Sigmoid colon (tissue), 7 donors: ENCODE results near the gene FASN. TPM values are rescaled to one million over a fixed set of nuclear protein-coding genes. Genes with fewer than 3 reads are reported as not detected.

ENCODE experiments used
- DNase-seq: peaks from one replicate; pipeline ENCODE4 v3.0.0-alpha.2; 2019
- H3K27ac ChIP-seq, 4 donors: fragments of 200-600 bp; sonication (generic); one replicate each; pipeline ENCODE4 v1.5.1; 2016 to 2019; ENCODE audit warnings: mild to moderate bottlenecking in 1 of 4
- H3K27me3 ChIP-seq, 3 donors: fragments of 200-600 bp; sonication (generic); one replicate each; pipeline ENCODE4 v1.5.1; 2019; ENCODE audit warnings: mild to moderate bottlenecking in 1 of 3
- H3K36me3 ChIP-seq, 4 donors: fragments of 200-600 bp; sonication (generic); one replicate each; pipeline ENCODE4 v1.5.1; 2016 to 2019
- H3K4me1 ChIP-seq, 4 donors: fragments of 200-600 bp; sonication (generic); one replicate each; pipeline ENCODE4 v1.5.1; 2017 to 2019
- H3K4me3 ChIP-seq, 4 donors: fragments of 200-600 bp; sonication (generic); one replicate each; pipeline ENCODE4 v1.5.1; 2017 to 2019; ENCODE audit warnings: mild to moderate bottlenecking in 2 of 4, moderate library complexity in 1 of 4
- H3K9me3 ChIP-seq, 4 donors: fragments of 200-600 bp in 3 of 4; sonication (generic) in 3 of 4; one replicate each; pipeline versions ENCODE4 v1.5.1 to v1.6.1; 2013 to 2019
- EP300 ChIP-seq, 4 donors: sonication (generic); formaldehyde crosslinking; IDR thresholded peaks; one replicate each; pipeline ENCODE4 v1.6.1; 2017; ENCODE audit warnings: antibody characterized with exemption in 4 of 4
- POLR2A ChIP-seq, 2 donors: fragments of 450-650 bp; IDR thresholded peaks; one replicate each; pipeline ENCODE4 v1.6.1; 2016; ENCODE audit warnings: antibody characterized with exemption in 2 of 2, mild to moderate bottlenecking in 2 of 2, moderate library complexity in 2 of 2
- POLR2AphosphoS5 ChIP-seq, 4 donors: sonication (generic); formaldehyde crosslinking; IDR thresholded peaks; one replicate each; pipeline ENCODE4 v1.6.1; 2017; ENCODE audit warnings: antibody characterized with exemption in 4 of 4
- WGBS, 2 donors: extraction: QIAGEN DNeasy Blood & Tissue Kit; methylation state at CpG; one replicate each; pipeline ENCODE4 v1.1.7; 2013; 5-methylcytosine and 5-hydroxymethylcytosine counted together
- intact Hi-C: fragments of 100-400 bp; cut with DNase I; formaldehyde crosslinking; loops from one replicate; pipeline ENCODE4 v1.15.1; 2023
- polyA plus RNA-seq, 3 donors: library from polyadenylated mRNA; stranded (reverse); fragments of 200-250 nt; gene quantifications; one replicate each; pipeline ENCODE4 v1.2.3, GENCODE V29; 2013
- total RNA-seq, 4 donors: library from RNA; depleted of rRNA; stranded (reverse); fragments of >200 nt; gene quantifications; one replicate each; pipeline ENCODE4 v1.1.0, GENCODE V29; 2016
- TF ChIP-seq, protein P1 (sequence below), 4 experiments: fragments of 450-650 bp in 3 of 4; fragments of 200-600 bp in 1 of 4; IDR thresholded peaks; one replicate each; pipeline ENCODE4 v1.5.1; 2016 to 2019; ENCODE audit warnings: antibody characterized with exemption in 4 of 4, mild to moderate bottlenecking in 3 of 4, moderate library complexity in 2 of 4
- donor health status: healthy with polysubstance abuse.
- donor health status: Bipolar disorder and iron deficiency.
- donor health status: healthy.

The FASN gene
- total and polyA plus RNA-seq, 7 donors = 12.7 to 152 (median 18.0) TPM

DNA sequence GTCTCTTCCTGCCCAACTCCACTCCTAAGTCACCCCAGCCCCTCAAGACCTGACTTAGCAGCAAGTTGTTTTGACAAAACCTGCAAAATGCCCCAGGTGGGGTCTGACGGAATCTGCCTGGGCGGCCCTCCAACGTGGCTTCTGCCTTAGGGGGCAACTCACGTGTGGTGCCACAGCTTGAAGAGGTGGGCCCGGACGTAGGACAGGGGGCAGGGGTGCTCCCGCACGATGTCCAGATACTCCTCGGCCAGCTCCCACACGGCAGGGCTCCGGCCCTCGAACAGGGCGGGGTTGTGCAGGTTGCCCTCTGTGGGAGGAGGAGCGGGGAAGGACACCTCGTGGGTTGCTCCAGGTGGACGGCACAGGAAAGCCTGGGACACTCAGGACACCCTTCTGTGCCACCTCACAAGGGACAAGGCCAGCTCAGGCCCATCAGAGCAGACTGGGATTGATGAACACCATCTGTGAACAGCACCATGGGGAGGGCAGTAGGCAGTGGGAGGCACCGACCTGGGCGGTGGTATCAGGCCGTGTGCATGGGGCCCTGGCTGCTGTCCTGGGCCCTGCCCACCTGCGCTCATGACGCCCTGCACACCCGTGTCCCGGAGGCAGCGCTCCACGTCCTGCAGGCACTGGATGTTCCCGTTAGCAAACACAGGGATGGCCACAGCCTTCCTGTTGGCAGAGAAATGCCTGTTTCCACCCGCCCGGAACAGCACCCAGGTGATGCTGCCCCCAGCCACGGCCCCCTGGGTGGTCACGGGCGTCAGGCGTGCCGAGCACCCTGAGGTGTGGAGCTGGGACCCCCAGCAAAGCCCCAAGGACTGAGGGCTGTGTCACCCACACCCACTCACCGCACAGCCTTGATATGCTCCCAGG is 36.8 kb downstream of the FASN start:
- peak in 1 of 4 donors; percentile 9 for TF ChIP-seq POLR2AphosphoS5 (IDR thresholded peaks at IDR 0.05)
- no peak for TF ChIP-seq POLR2A (IDR thresholded peaks at IDR 0.05)
- no peak for TF ChIP-seq EP300 (IDR thresholded peaks at IDR 0.05)
- TF ChIP-seq, protein P1, sequence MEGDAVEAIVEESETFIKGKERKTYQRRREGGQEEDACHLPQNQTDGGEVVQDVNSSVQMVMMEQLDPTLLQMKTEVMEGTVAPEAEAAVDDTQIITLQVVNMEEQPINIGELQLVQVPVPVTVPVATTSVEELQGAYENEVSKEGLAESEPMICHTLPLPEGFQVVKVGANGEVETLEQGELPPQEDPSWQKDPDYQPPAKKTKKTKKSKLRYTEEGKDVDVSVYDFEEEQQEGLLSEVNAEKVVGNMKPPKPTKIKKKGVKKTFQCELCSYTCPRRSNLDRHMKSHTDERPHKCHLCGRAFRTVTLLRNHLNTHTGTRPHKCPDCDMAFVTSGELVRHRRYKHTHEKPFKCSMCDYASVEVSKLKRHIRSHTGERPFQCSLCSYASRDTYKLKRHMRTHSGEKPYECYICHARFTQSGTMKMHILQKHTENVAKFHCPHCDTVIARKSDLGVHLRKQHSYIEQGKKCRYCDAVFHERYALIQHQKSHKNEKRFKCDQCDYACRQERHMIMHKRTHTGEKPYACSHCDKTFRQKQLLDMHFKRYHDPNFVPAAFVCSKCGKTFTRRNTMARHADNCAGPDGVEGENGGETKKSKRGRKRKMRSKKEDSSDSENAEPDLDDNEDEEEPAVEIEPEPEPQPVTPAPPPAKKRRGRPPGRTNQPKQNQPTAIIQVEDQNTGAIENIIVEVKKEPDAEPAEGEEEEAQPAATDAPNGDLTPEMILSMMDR (IDR thresholded peaks at IDR 0.05) = no peak
- intact Hi-C loops = no loop called here
- WGBS, 2 donors = 88 to 92% methylated on average over 34 of the region's 34 CpGs
- Histone ChIP-seq H3K9me3 (no peaks in the 10 kb centered on the region), H3K4me1 (peaks cover 0 to 26% (median 22%) of the 10 kb centered on the region in 4 donors), H3K27ac (no peak overlapping the region), H3K4me3 (no peak overlapping the region), H3K27me3 (no peaks in the 10 kb centered on the region), H3K36me3 (peaks cover 27 to 78% (median 31%) of the 10 kb centered on the region in 4 donors)
- DNase-seq = no peak

DNA sequence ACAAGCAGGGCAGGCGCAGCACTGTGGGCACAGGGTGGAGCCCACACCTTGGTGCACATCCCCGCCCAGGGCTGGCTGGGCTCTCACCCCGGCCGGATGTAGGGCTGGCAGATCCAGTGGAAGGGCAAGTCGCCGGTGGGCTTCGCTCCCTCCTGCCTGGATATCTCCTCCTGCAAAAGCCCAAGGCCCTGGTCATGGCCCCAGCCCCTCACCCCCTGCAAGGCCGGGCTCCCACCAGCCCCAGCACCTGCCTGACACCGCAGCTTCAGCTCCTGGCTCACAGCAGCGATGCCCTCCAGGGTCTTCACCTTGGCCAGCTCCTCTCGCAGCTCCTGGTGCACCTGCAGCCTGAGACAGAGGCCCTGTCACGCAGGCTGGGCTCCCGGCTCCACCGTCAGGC is 37.4 kb downstream of the FASN start:
- Histone ChIP-seq H3K4me1 (peaks cover 0 to 20% (median 16%) of the 10 kb centered on the region in 4 donors), H3K9me3 (no peaks in the 10 kb centered on the region), H3K36me3 (peaks cover 28 to 84% (median 36%) of the 10 kb centered on the region in 4 donors), H3K27ac (no peak overlapping the region), H3K4me3 (no peak overlapping the region), H3K27me3 (no peaks in the 10 kb centered on the region)
- TF ChIP-seq, protein P1 (IDR thresholded peaks at IDR 0.05) = no peak
- TF ChIP-seq POLR2AphosphoS5 (IDR thresholded peaks at IDR 0.05) = peak in 1 of 4 donors; percentile 5
- TF ChIP-seq EP300 (IDR thresholded peaks at IDR 0.05) = no peak
- TF ChIP-seq POLR2A (IDR thresholded peaks at IDR 0.05) = no peak
- intact Hi-C loops = no loop called here
- WGBS, 2 donors = 88% methylated on average over 14 of the region's 14 CpGs
- no peak for DNase-seq

GRCh38 chr17:82060001-82060380 is 38.0 kb downstream of the FASN start:
- no peak overlapping the region for H3K27ac ChIP-seq
- no peak for TF ChIP-seq POLR2A (IDR thresholded peaks at IDR 0.05)
- TF ChIP-seq, protein P1 (IDR thresholded peaks at IDR 0.05) = no peak
- no peak for TF ChIP-seq EP300 (IDR thresholded peaks at IDR 0.05)
- TF ChIP-seq POLR2AphosphoS5 (IDR thresholded peaks at IDR 0.05) = no peak
- H3K27me3 ChIP-seq = no peaks in the 10 kb centered on the region
- peaks cover 0 to 17% (median 14%) of the 10 kb centered on the region in 4 donors for H3K4me1 ChIP-seq
- peaks cover 34 to 91% (median 43%) of the 10 kb centered on the region in 4 donors for H3K36me3 ChIP-seq
- WGBS, 2 donors = 87 to 90% methylated on average over 16 of the region's 16 CpGs
- DNase-seq = no peak
- intact Hi-C loops = no loop called here
- no peaks in the 10 kb centered on the region for H3K9me3 ChIP-seq
- no peak overlapping the region for H3K4me3 ChIP-seq

DNA sequence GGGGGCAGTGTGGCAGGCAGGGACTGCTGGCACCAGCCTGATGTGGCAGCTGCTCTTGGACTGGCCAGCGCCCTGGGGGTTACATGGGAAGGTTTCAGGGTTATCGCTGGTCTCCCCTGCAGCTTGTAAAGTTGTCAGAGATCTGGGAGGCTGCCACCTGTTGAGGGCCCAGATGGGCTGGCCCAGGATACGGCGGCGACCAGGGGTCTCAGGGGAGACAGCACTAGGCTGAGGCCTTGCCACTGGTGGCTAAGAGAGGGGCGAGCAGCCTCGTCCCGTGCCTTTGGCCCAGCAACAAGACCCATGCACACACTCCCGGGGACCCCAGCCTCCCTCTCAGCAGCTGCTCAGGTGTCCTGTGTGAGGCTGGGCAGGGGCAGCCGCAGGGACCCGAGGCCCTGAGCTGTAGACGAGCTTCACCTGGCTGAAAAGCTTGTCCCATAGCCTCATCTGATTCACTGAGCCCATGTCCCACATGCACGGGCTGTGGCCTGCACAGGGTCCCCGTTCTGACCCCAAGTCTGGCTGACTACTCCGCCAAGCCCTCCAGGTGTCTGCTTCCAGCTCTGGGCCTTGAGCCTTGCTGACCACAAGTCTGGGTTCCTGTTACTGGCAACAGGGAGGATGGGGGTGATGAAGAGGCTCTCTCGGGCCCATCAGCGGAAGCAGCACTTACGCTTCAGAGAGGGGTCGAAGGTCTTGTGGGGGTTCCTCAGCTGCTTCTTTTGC is 38.6 kb downstream of the FASN start:
- DNase-seq = no peak
- no peak overlapping the region for H3K4me3 ChIP-seq
- WGBS, 2 donors = 82 to 86% methylated on average over 19 of the region's 19 CpGs
- intact Hi-C loops = no loop called here
- H3K27me3 ChIP-seq = no peaks in the 10 kb centered on the region
- H3K36me3 ChIP-seq = peaks cover 40 to 96% (median 48%) of the 10 kb centered on the region in 4 donors
- H3K4me1 ChIP-seq = peaks cover 0 to 12% (median 9%) of the 10 kb centered on the region in 4 donors
- H3K9me3 ChIP-seq = no peaks in the 10 kb centered on the region
- no peak overlapping the region for H3K27ac ChIP-seq
- no peak for TF ChIP-seq POLR2AphosphoS5 (IDR thresholded peaks at IDR 0.05)
- TF ChIP-seq, protein P1 (IDR thresholded peaks at IDR 0.05) = no peak
- no peak for TF ChIP-seq POLR2A (IDR thresholded peaks at IDR 0.05)
- TF ChIP-seq EP300 (IDR thresholded peaks at IDR 0.05) = no peak
